Activated B cell treated with CpG ODN at 0.5 μM for 24 hours (primary cell): ENCODE results near the gene DNAJC9. TPM values are rescaled to one million over a fixed set of nuclear protein-coding genes. Genes with fewer than 3 reads are reported as not detected.

Source experiments
- ATAC-seq: fragments of 200-7000 bp; cut with Tn5 transposase; one replicate; pipeline ENCODE4 v1.10.0; 2021; ENCODE audit warnings: low read depth, mild to moderate bottlenecking, moderate library complexity
- CTCF ChIA-PET: fragments of 350-600 bp; sonication (Branson Sonifier 250); formaldehyde crosslinking; loops from one replicate; lab custom pipeline; 2021; ENCODE audit warnings: antibody characterized with exemption; lab: Charles Lee
- POLR2A ChIA-PET: fragments of 350-600 bp; sonication (Branson Sonifier 250); formaldehyde crosslinking; loops from one replicate; lab custom pipeline; 2021; ENCODE audit warnings: antibody characterized with exemption; lab: Charles Lee
- DNase-seq: peaks from one replicate; pipeline ENCODE4 v3.0.0; 2022
- H3K27ac Mint-ChIP-seq: one replicate; pipeline ENCODE4 v1.8.0; 2020; ENCODE audit warnings: mixed read lengths
- H3K27me3 Mint-ChIP-seq: one replicate; pipeline ENCODE4 v1.8.0; 2021; ENCODE audit warnings: mixed read lengths
- H3K36me3 Mint-ChIP-seq: one replicate; pipeline ENCODE4 v1.8.0; 2021; ENCODE audit warnings: low read depth, mixed read lengths
- H3K4me1 Mint-ChIP-seq: one replicate; pipeline ENCODE4 v1.8.0; 2021; ENCODE audit warnings: mixed read lengths
- H3K4me3 Mint-ChIP-seq: one replicate; pipeline ENCODE4 v1.8.0; 2020; ENCODE audit warnings: mild to moderate bottlenecking, mixed read lengths
- H3K9me3 Mint-ChIP-seq: one replicate; pipeline ENCODE4 v1.8.0; 2020; ENCODE audit warnings: mixed read lengths
- CTCF ChIP-seq: fragments of 200-600 bp; IDR thresholded peaks from one replicate; pipeline ENCODE4 v1.8.0; 2022; ENCODE audit warnings: antibody characterized with exemption, mild to moderate bottlenecking
- intact Hi-C: fragments of 100-400 bp; cut with micrococcal nuclease; formaldehyde crosslinking; loops from one replicate; pipeline ENCODE4 v1.15.1; 2024
- total RNA-seq: library from RNA; stranded (reverse); gene quantifications from 2 replicates; pipeline ENCODE4 v1.2.3, GENCODE V29; 2022

The DNAJC9 gene
- total RNA-seq, 1 donor from 2014 or later, result 22.8 TPM

GRCh38 chr10:73264423-73264822 is 17.4 kb upstream of the DNAJC9 start:
- ATAC-seq, result no peak
- intact Hi-C loops, result loop anchor here (1.0 kb wide), 1 partner anchor 380 kb away; no protein-coding TSS in a partner anchor
- H3K27me3 Mint-ChIP-seq, result no peaks in the 10 kb centered on the region
- no peaks in the 10 kb centered on the region for H3K4me1 Mint-ChIP-seq
- DNase-seq, result no peak
- no peaks in the 10 kb centered on the region for H3K9me3 Mint-ChIP-seq
- no peak for TF ChIP-seq CTCF
- H3K27ac Mint-ChIP-seq, result no peak overlapping the region
- CTCF ChIA-PET, result interaction anchor here (0.7 to 2.3 kb wide), 4 partner anchors 9 to 383 kb away, joined by 4 to 13 read pairs (median 4); partner anchors contain the start of gene MRPS16
- POLR2A ChIA-PET, result interaction anchor here (0.6 to 1.3 kb wide), 2 partner anchors 12 to 148 kb away, joined by 3 read pairs; partner anchors contain the start of gene MRPS16
- no peaks in the 10 kb centered on the region for H3K36me3 Mint-ChIP-seq
- no peak overlapping the region for H3K4me3 Mint-ChIP-seq

DNA sequence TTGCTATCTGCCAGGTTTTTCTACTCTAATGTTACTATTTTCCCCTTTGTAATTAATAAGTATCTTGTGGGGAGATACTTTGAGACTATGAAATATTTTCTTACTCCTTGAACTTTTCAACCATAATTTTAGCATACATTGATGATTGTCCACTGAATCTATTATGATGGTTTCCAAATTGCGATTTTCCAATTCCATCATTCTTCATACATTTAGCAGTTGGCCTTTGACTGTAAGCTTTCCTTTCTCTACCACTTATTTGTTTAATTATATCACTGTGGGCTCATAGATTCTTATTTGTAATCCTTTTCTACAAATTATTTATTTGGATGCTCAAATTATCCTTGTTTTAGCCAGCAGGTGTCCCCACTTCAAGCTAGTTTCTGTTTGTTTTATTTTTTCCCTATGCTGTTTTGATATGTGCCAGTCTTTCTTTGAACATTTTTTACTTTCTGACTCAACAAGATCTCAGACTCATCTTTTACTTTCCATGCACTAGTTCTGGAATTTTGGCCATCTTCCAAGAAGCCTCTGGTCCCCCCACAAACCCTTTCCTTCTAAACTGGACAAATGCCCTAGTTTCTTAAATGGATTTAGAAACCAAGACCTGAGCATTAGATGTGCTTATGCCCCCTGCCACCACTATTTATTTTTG is 16.8 kb upstream of the DNAJC9 start:
- no peak for DNase-seq
- ChIA-PET CTCF (interaction anchor here (0.7 to 2.3 kb wide), 4 partner anchors 8 to 384 kb away, joined by 4 to 13 read pairs (median 4); partner anchors contain the start of gene MRPS16), POLR2A (interaction anchor here (0.6 to 1.3 kb wide), 2 partner anchors 12 to 148 kb away, joined by 3 read pairs; partner anchors contain the start of gene MRPS16)
- no peaks in the 10 kb centered on the region for H3K27me3 Mint-ChIP-seq
- no peak overlapping the region for H3K27ac Mint-ChIP-seq
- H3K9me3 Mint-ChIP-seq, result peaks cover 5% of the 10 kb centered on the region
- no peak overlapping the region for H3K4me3 Mint-ChIP-seq
- intact Hi-C loops, result loop anchor here (1.0 kb wide), 1 partner anchor 380 kb away; no protein-coding TSS in a partner anchor
- H3K36me3 Mint-ChIP-seq, result no peaks in the 10 kb centered on the region
- no peak for ATAC-seq
- no peaks in the 10 kb centered on the region for H3K4me1 Mint-ChIP-seq
- no peak for TF ChIP-seq CTCF

- H3K4me1 Mint-ChIP-seq, result no peaks in the 10 kb centered on the region
- POLR2A ChIA-PET, result interaction anchor here (1.3 kb wide), 1 partner anchor 11 kb away, joined by 3 read pairs; the partner anchor contains the start of gene MRPS16
- H3K9me3 Mint-ChIP-seq, result peaks cover 9% of the 10 kb centered on the region
- no peaks in the 10 kb centered on the region for H3K27me3 Mint-ChIP-seq
- CTCF ChIA-PET, result interaction anchor here (1.4 to 2.3 kb wide), 2 partner anchors 8 to 381 kb away, joined by 4 to 13 read pairs; no protein-coding TSS in a partner anchor
- no peak for DNase-seq
- ATAC-seq, result no peak
- H3K36me3 Mint-ChIP-seq, result no peaks in the 10 kb centered on the region
- no peak for TF ChIP-seq CTCF
- intact Hi-C loops, result no loop called here
- H3K27ac Mint-ChIP-seq, result no peak overlapping the region
- H3K4me3 Mint-ChIP-seq, result no peak overlapping the region
These were observed 16.0 kb upstream of the DNAJC9 start for GRCh38 chr10:73262880-73263555.

- Mint-ChIP-seq H3K27ac (no peak overlapping the region), H3K4me3 (no peak overlapping the region), H3K36me3 (no peaks in the 10 kb centered on the region), H3K9me3 (peaks cover 9% of the 10 kb centered on the region), H3K27me3 (no peaks in the 10 kb centered on the region), H3K4me1 (no peaks in the 10 kb centered on the region)
- ChIA-PET CTCF (no interaction called here), POLR2A (no interaction called here)
- no peak for TF ChIP-seq CTCF
- ATAC-seq (no peak), DNase-seq (no peak)
- intact Hi-C loops, result no loop called here
These were observed 15.2 kb upstream of the DNAJC9 start for GRCh38 chr10:73262105-73262730.
